Iris pigment epithelial cell (primary cell): ENCODE data around the gene HEMK1.
A peak's percentile ranks its signal among the peaks of the same experiment; 100 is the strongest.

Experiments
- DNase-seq: peaks from one replicate; pipeline ENCODE4 v3.0.0-alpha.2; 2011; ENCODE audit warnings: low read depth

Gene HEMK1

GRCh38 chr3:50545781-50546180 lies 23.5 kb upstream of the HEMK1 start:
- DNase-seq: no peak

GRCh38 chr3:50549226-50549625 lies 20.1 kb upstream of the HEMK1 start:
- no peak for DNase-seq

- peak; percentile 28 for DNase-seq
Measured at GRCh38 chr3:50550079-50550736, 19.1 kb upstream of the HEMK1 start.

- no peak for DNase-seq
Measured at GRCh38 chr3:50551054-50551659, 18.2 kb upstream of the HEMK1 start.

GRCh38 chr3:50551681-50552435 lies 17.5 kb upstream of the HEMK1 start:
- no peak for DNase-seq

- DNase-seq: no peak
Measured at GRCh38 chr3:50552598-50552997, 16.7 kb upstream of the HEMK1 start.

- no peak for DNase-seq
Measured at GRCh38 chr3:50554553-50554952, 14.8 kb upstream of the HEMK1 start.

- DNase-seq: no peak
Measured at GRCh38 chr3:50557106-50557505, 12.2 kb upstream of the HEMK1 start.

- DNase-seq: no peak
Measured at GRCh38 chr3:50557915-50558314, 11.4 kb upstream of the HEMK1 start.

- DNase-seq: no peak
Measured at GRCh38 chr3:50559702-50560101, 9.6 kb upstream of the HEMK1 start.

- peak; percentile 61 for DNase-seq
Measured at GRCh38 chr3:50562861-50563260, 6.5 kb upstream of the HEMK1 start.

- no peak for DNase-seq
Measured at GRCh38 chr3:50563867-50564266, 5.5 kb upstream of the HEMK1 start.

GRCh38 chr3:50564321-50564720 lies 5.0 kb upstream of the HEMK1 start:
- DNase-seq: no peak

- no peak for DNase-seq
Measured at GRCh38 chr3:50567011-50567385, 2.3 kb upstream of the HEMK1 start.

- peak; percentile 91 for DNase-seq
Measured at GRCh38 chr3:50567386-50568167, 1.7 kb upstream of the HEMK1 start, which contains the start of gene C3orf18. TSS of gene C3orf18 (minus strand) at chr3:50567747. CDS start at chr3:50565699, 2,048 bp downstream.

- DNase-seq: no peak
Measured at GRCh38 chr3:50570508-50571279, 1.4 kb downstream of the HEMK1 start.

GRCh38 chr3:50571486-50571885 lies 2.2 kb downstream of the HEMK1 start:
- no peak for DNase-seq

- DNase-seq: peak; percentile 57
Measured at GRCh38 chr3:50572158-50572557, 2.8 kb downstream of the HEMK1 start.

GRCh38 chr3:50572801-50573371 lies 3.6 kb downstream of the HEMK1 start:
- no peak for DNase-seq

GRCh38 chr3:50573566-50574443 lies 4.5 kb downstream of the HEMK1 start:
- no peak for DNase-seq
